ENCODE data around the gene ETV5. TPM values are rescaled to one million over a fixed set of nuclear protein-coding genes. Genes with fewer than 3 reads are reported as not detected.

ETV5 gene
- total RNA-seq, 1 experiment from 2014 or later = 92.9 TPM

- POLR2A ChIA-PET (ENCODE audit: low non-redundant PET) = no interaction called here
Measured at GRCh38 chr3:186059192-186059591, 49.7 kb downstream of the ETV5 start.

GRCh38 chr3:186058225-186058624 is 50.7 kb downstream of the ETV5 start:
- POLR2A ChIA-PET (ENCODE audit: low non-redundant PET) = no interaction called here
- peaks cover 22% of the 10 kb centered on the region for H3K36me3 ChIP-seq (ENCODE audit: insufficient read depth, low read length, poor library complexity, severe bottlenecking)
- H3K4me3 ChIP-seq (ENCODE audit: low read depth, low read length, poor library complexity, severe bottlenecking) = no peak overlapping the region
- peaks cover 15% of the 10 kb centered on the region for H3K4me1 ChIP-seq (ENCODE audit: insufficient read depth, low read length, poor library complexity, severe bottlenecking)
- BruUV-seq (replicated peaks) = no TSS peak
- H3K27me3 ChIP-seq (replicated peaks; ENCODE audit: insufficient read depth, low read depth, low read length, poor library complexity) = no peaks in the 10 kb centered on the region
- CTCF ChIA-PET = no interaction called here
- no peak for DNase-seq (ENCODE audit: low spot score)
- intact Hi-C loops (cut with micrococcal nuclease; ENCODE audit: unreplicated experiment) = no loop called here
- no peak for TF ChIP-seq EZH2 (IDR thresholded peaks at IDR 0.05; ENCODE audit: borderline replicate concordance, low read depth, low read length, poor library complexity, severe bottlenecking)
- TF ChIP-seq, protein P1, sequence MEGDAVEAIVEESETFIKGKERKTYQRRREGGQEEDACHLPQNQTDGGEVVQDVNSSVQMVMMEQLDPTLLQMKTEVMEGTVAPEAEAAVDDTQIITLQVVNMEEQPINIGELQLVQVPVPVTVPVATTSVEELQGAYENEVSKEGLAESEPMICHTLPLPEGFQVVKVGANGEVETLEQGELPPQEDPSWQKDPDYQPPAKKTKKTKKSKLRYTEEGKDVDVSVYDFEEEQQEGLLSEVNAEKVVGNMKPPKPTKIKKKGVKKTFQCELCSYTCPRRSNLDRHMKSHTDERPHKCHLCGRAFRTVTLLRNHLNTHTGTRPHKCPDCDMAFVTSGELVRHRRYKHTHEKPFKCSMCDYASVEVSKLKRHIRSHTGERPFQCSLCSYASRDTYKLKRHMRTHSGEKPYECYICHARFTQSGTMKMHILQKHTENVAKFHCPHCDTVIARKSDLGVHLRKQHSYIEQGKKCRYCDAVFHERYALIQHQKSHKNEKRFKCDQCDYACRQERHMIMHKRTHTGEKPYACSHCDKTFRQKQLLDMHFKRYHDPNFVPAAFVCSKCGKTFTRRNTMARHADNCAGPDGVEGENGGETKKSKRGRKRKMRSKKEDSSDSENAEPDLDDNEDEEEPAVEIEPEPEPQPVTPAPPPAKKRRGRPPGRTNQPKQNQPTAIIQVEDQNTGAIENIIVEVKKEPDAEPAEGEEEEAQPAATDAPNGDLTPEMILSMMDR (conservative IDR thresholded peaks at IDR 0.05; ENCODE audit: low read depth, low read length) = no peak
- no peaks in the 10 kb centered on the region for H3K9me3 ChIP-seq (ENCODE audit: low read depth, low read length, poor library complexity, severe bottlenecking)
- H3K27ac ChIP-seq (ENCODE audit: low read depth, low read length, poor library complexity, severe bottlenecking) = no peak overlapping the region

More at GRCh38 chr3:186059192-186059591, 49.7 kb downstream of the ETV5 start:
- no peaks in the 10 kb centered on the region for H3K27me3 ChIP-seq (replicated peaks; ENCODE audit: insufficient read depth, low read depth, low read length, poor library complexity)
- H3K27ac ChIP-seq (ENCODE audit: low read depth, low read length, poor library complexity, severe bottlenecking) = no peak overlapping the region
- no TSS peak for BruUV-seq (replicated peaks)
- H3K4me1 ChIP-seq (ENCODE audit: insufficient read depth, low read length, poor library complexity, severe bottlenecking) = peaks cover 10% of the 10 kb centered on the region
- CTCF ChIA-PET = no interaction called here
- DNase-seq (ENCODE audit: low spot score) = no peak
- TF ChIP-seq, protein P1 (conservative IDR thresholded peaks at IDR 0.05; ENCODE audit: low read depth, low read length) = no peak
- no peak for TF ChIP-seq EZH2 (IDR thresholded peaks at IDR 0.05; ENCODE audit: borderline replicate concordance, low read depth, low read length, poor library complexity, severe bottlenecking)
- peaks cover 22% of the 10 kb centered on the region for H3K36me3 ChIP-seq (ENCODE audit: insufficient read depth, low read length, poor library complexity, severe bottlenecking)
- intact Hi-C loops (cut with micrococcal nuclease; ENCODE audit: unreplicated experiment) = no loop called here
- no peaks in the 10 kb centered on the region for H3K9me3 ChIP-seq (ENCODE audit: low read depth, low read length, poor library complexity, severe bottlenecking)
- H3K4me3 ChIP-seq (ENCODE audit: low read depth, low read length, poor library complexity, severe bottlenecking) = no peak overlapping the region

GRCh38 chr3:186057594-186057993 is 51.3 kb downstream of the ETV5 start:
- peak; percentile 38 for DNase-seq (ENCODE audit: low spot score)
- Histone ChIP-seq H3K27ac (ENCODE audit: low read depth, low read length, poor library complexity, severe bottlenecking) (no peak overlapping the region), H3K36me3 (ENCODE audit: insufficient read depth, low read length, poor library complexity, severe bottlenecking) (peaks cover 22% of the 10 kb centered on the region), H3K9me3 (ENCODE audit: low read depth, low read length, poor library complexity, severe bottlenecking) (no peaks in the 10 kb centered on the region), H3K4me3 (ENCODE audit: low read depth, low read length, poor library complexity, severe bottlenecking) (no peak overlapping the region), H3K4me1 (ENCODE audit: insufficient read depth, low read length, poor library complexity, severe bottlenecking) (peaks cover 15% of the 10 kb centered on the region), H3K27me3 (replicated peaks; ENCODE audit: insufficient read depth, low read depth, low read length, poor library complexity) (no peaks in the 10 kb centered on the region)
- ChIA-PET POLR2A (ENCODE audit: low non-redundant PET) (no interaction called here), CTCF (interaction anchor here (0.6 kb wide), 1 partner anchor 17 kb away, joined by 7 read pairs; no protein-coding TSS in a partner anchor)
- no peak for TF ChIP-seq EZH2 (IDR thresholded peaks at IDR 0.05; ENCODE audit: borderline replicate concordance, low read depth, low read length, poor library complexity, severe bottlenecking)
- TF ChIP-seq, protein P1 (conservative IDR thresholded peaks at IDR 0.05; ENCODE audit: low read depth, low read length) = no peak
- BruUV-seq (replicated peaks) = no TSS peak
- intact Hi-C loops (cut with micrococcal nuclease; ENCODE audit: unreplicated experiment) = no loop called here

Measured in A673 (cell line).